Nephron (organoid): ENCODE results near the gene SLC44A1.

Experiments used
- H3K27ac Mint-ChIP-seq, 3 experiments: 2 replicates each; pipeline ENCODE4 v1.8.0; 2020; ENCODE audit warnings: mixed read lengths in 3 of 3, mild to moderate bottlenecking in 2 of 3, moderate library complexity in 1 of 3
- H3K27me3 Mint-ChIP-seq: 2 replicates; pipeline ENCODE4 v1.8.0; 2021; ENCODE audit warnings: low read depth, mild to moderate bottlenecking, moderate library complexity, mixed read lengths
- H3K36me3 Mint-ChIP-seq: 2 replicates; pipeline ENCODE4 v1.8.0; 2020; ENCODE audit warnings: low read depth, mixed read lengths
- H3K4me1 Mint-ChIP-seq: 2 replicates; pipeline ENCODE4 v1.8.0; 2020; ENCODE audit warnings: mixed read lengths
- H3K4me3 Mint-ChIP-seq, 3 experiments: 2 replicates each; pipeline ENCODE4 v1.8.0; 2020; ENCODE audit warnings: mild to moderate bottlenecking in 3 of 3, mixed read lengths in 3 of 3, moderate library complexity in 2 of 3
- H3K9me3 Mint-ChIP-seq: 2 replicates; pipeline ENCODE4 v1.8.0; 2020; ENCODE audit warnings: mixed read lengths
- CTCF ChIP-seq, 3 experiments: fragments of 200-600 bp; sonication (generic); IDR thresholded peaks; one replicate each; pipeline ENCODE4 v1.5.0; 2021; ENCODE audit warnings: antibody characterized with exemption in 3 of 3; ENCODE audit not compliant: unreplicated experiment in 3 of 3

Gene SLC44A1

GRCh38 chr9:105445203-105445881, 200.9 kb downstream of the SLC44A1 start:
- Mint-ChIP-seq H3K27ac (peak overlapping the region in 2 of 3 experiments; percentile 15 to 63), H3K4me3 (peak overlapping the region; percentile 45 to 60 (median 53)), H3K9me3 (no peaks in the 10 kb centered on the region), H3K4me1 (peaks cover 62% of the 10 kb centered on the region), H3K27me3 (peaks cover 4% of the 10 kb centered on the region), H3K36me3 (no peaks in the 10 kb centered on the region)
- no peak for TF ChIP-seq CTCF (IDR thresholded peaks at IDR 0.05; ENCODE audit: unreplicated experiment in 3 of 3)

GRCh38 chr9:105447386-105447813, 202.9 kb downstream of the SLC44A1 start:
- TF ChIP-seq CTCF (IDR thresholded peaks at IDR 0.05; ENCODE audit: unreplicated experiment in 3 of 3): no peak
- H3K4me3 Mint-ChIP-seq: peak overlapping the region; percentile 86 to 95 (median 94)
- peaks cover 4% of the 10 kb centered on the region for H3K27me3 Mint-ChIP-seq
- H3K36me3 Mint-ChIP-seq: no peaks in the 10 kb centered on the region
- peaks cover 62% of the 10 kb centered on the region for H3K4me1 Mint-ChIP-seq
- H3K27ac Mint-ChIP-seq: peak overlapping the region; percentile 86 to 94 (median 88)
- H3K9me3 Mint-ChIP-seq: no peaks in the 10 kb centered on the region

DNA sequence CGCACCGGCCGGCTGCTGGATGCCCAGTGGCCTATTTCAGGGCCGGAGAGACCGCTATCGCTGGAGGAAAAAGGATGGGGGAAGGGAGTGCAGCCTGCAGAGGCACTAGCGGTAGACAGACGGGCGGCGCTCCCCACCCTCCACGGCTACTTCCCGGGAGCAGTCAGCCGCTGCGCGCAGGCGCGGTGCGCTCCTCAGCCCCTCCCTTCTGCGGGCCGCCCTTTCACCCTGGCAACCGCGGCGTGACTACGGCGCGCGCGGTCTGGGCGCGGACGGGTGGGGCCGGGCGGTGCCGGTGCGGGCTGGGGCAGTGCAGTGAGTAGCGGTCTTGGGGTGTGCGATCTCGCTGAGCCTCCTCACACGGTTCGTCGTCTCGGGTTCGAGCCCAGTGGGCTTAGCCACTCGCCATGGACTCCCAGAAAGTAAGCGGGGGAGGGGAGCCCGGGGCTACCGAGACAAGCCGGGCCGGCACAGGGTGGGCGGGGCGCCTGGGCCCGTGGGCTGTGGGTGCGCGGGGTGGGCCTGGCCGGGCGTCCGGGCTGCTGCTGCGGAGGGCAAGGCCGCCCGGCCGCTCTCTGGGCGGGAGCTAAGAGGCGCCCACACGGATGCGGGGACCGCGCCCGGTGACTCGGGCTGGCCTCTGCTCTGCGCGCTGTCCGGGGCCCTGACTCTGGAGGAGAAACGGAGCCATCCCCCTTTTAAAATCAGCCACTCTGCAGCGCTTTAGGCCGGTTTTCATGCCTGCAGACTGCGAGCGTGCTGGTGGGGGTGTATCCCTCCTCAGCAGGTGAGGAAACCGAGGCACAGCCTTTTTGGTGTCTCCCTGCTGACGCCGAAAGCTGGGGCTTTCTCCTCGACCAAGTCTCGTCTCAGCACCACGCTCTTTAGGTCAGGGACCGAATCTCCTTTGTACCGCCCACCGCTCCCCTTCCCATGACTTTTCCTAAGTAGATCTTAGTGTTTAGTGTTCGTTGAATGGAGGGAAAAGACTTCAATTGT, 203.7 kb downstream of the SLC44A1 start, which contains the start of gene FSD1L:
FSD1L (plus strand) TSS at position 221 of the 999 bp plus-strand sequence; CDS start at position 408, 187 bp downstream.
- peaks cover 66% of the 10 kb centered on the region for H3K4me1 Mint-ChIP-seq
- H3K4me3 Mint-ChIP-seq: peak within 1 kb of the TSS; percentile 86 to 95 (median 94)
- no peaks in the 10 kb centered on the region for H3K9me3 Mint-ChIP-seq
- peak within 1 kb of the TSS; percentile 86 to 94 (median 92) for H3K27ac Mint-ChIP-seq
- peaks cover 4% of the 10 kb centered on the region for H3K36me3 Mint-ChIP-seq
- no peak for TF ChIP-seq CTCF (IDR thresholded peaks at IDR 0.05; ENCODE audit: unreplicated experiment in 3 of 3)
- peaks cover 4% of the 10 kb centered on the region for H3K27me3 Mint-ChIP-seq

DNA sequence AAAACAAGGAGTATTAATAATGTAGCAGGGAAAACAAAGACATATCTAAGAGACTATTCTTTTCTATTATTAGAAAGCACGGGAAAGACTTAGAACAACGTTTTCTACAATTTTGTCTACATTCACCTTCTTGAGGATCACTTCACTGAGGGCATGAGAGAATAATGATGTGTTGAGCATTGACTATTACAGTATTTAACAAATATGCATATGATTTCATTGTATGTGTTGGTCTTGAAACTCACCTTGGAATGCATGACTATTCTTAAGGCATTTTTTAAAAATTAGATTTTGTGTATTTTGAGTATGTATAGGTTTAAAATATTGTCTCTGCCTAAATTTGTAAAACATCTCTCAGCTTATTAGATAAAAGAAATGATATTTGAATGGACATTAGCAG, 204.6 kb downstream of the SLC44A1 start:
- peak overlapping the region; percentile 84 to 92 (median 92) for H3K27ac Mint-ChIP-seq
- H3K36me3 Mint-ChIP-seq: peaks cover 4% of the 10 kb centered on the region
- H3K4me3 Mint-ChIP-seq: peak overlapping the region; percentile 86 to 95 (median 94)
- TF ChIP-seq CTCF (IDR thresholded peaks at IDR 0.05; ENCODE audit: unreplicated experiment in 3 of 3): no peak
- no peaks in the 10 kb centered on the region for H3K9me3 Mint-ChIP-seq
- peaks cover 4% of the 10 kb centered on the region for H3K27me3 Mint-ChIP-seq
- H3K4me1 Mint-ChIP-seq: peaks cover 61% of the 10 kb centered on the region

- Mint-ChIP-seq H3K36me3 (peaks cover 7% of the 10 kb centered on the region), H3K27ac (peak overlapping the region in 2 of 3 experiments; percentile 44), H3K4me3 (peak overlapping the region in 2 of 3 experiments; percentile 21 to 31)
These were observed 207.7 kb downstream of the SLC44A1 start for GRCh38 chr9:105452185-105452584.

More at GRCh38 chr9:105452185-105452584, 207.7 kb downstream of the SLC44A1 start:
- peaks cover 4% of the 10 kb centered on the region for H3K27me3 Mint-ChIP-seq
- no peak for TF ChIP-seq CTCF (IDR thresholded peaks at IDR 0.05; ENCODE audit: unreplicated experiment in 3 of 3)
- no peaks in the 10 kb centered on the region for H3K9me3 Mint-ChIP-seq
- H3K4me1 Mint-ChIP-seq: peaks cover 54% of the 10 kb centered on the region
